Activated naive CD4-positive, alpha-beta T cell treated with anti-CD3 and anti-CD28 coated beads, Interleukin-2, amount 50 U/mL, for 24 hours (primary cell): Measurements from ENCODE around the gene ACTA2.
A peak's percentile ranks its signal among the peaks of the same experiment; 100 is the strongest.

Experiments used
- H3K27ac Mint-ChIP-seq: one replicate; pipeline ENCODE4 v1.8.0; 2021; ENCODE audit warnings: mild to moderate bottlenecking, mixed read lengths
- H3K27me3 Mint-ChIP-seq: one replicate; pipeline ENCODE4 v1.8.0; 2021; ENCODE audit warnings: mixed read lengths
- H3K36me3 Mint-ChIP-seq: one replicate; pipeline ENCODE4 v1.8.0; 2021; ENCODE audit warnings: mixed read lengths
- H3K4me1 Mint-ChIP-seq: one replicate; pipeline ENCODE4 v1.8.0; 2021; ENCODE audit warnings: mixed read lengths
- H3K4me3 Mint-ChIP-seq: one replicate; pipeline ENCODE4 v1.8.0; 2021; ENCODE audit warnings: mild to moderate bottlenecking, mixed read lengths
- H3K9me3 Mint-ChIP-seq: one replicate; pipeline ENCODE4 v1.8.0; 2021; ENCODE audit warnings: mixed read lengths

The ACTA2 gene

GRCh38 chr10:88926566-88927415, 25.8 kb downstream of the ACTA2 start:
- no peaks in the 10 kb centered on the region for H3K27me3 Mint-ChIP-seq
- H3K4me3 Mint-ChIP-seq = no peak overlapping the region
- H3K27ac Mint-ChIP-seq = no peak overlapping the region
- H3K4me1 Mint-ChIP-seq = peaks cover 12% of the 10 kb centered on the region
- H3K9me3 Mint-ChIP-seq = no peaks in the 10 kb centered on the region
- peaks cover 10% of the 10 kb centered on the region for H3K36me3 Mint-ChIP-seq

GRCh38 chr10:88923520-88923919, 29.1 kb downstream of the ACTA2 start:
- peaks cover 4% of the 10 kb centered on the region for H3K4me1 Mint-ChIP-seq
- H3K27ac Mint-ChIP-seq = no peak overlapping the region
- H3K27me3 Mint-ChIP-seq = no peaks in the 10 kb centered on the region
- peaks cover 8% of the 10 kb centered on the region for H3K36me3 Mint-ChIP-seq
- H3K4me3 Mint-ChIP-seq = no peak overlapping the region
- no peaks in the 10 kb centered on the region for H3K9me3 Mint-ChIP-seq

GRCh38 chr10:88922041-88922440, 30.5 kb downstream of the ACTA2 start:
- Mint-ChIP-seq H3K27ac (no peak overlapping the region), H3K9me3 (no peaks in the 10 kb centered on the region), H3K27me3 (no peaks in the 10 kb centered on the region), H3K4me1 (peaks cover 4% of the 10 kb centered on the region), H3K36me3 (peaks cover 6% of the 10 kb centered on the region), H3K4me3 (no peak overlapping the region)

- H3K27ac Mint-ChIP-seq = peak overlapping the region; percentile 15
- H3K4me3 Mint-ChIP-seq = no peak overlapping the region
- H3K36me3 Mint-ChIP-seq = peaks cover 6% of the 10 kb centered on the region
- H3K4me1 Mint-ChIP-seq = peaks cover 4% of the 10 kb centered on the region
- no peaks in the 10 kb centered on the region for H3K9me3 Mint-ChIP-seq
- H3K27me3 Mint-ChIP-seq = no peaks in the 10 kb centered on the region
These were observed 31.5 kb downstream of the ACTA2 start for GRCh38 chr10:88920986-88921593.

- H3K27me3 Mint-ChIP-seq = no peaks in the 10 kb centered on the region
- no peaks in the 10 kb centered on the region for H3K9me3 Mint-ChIP-seq
- H3K4me3 Mint-ChIP-seq = no peak overlapping the region
- peaks cover 6% of the 10 kb centered on the region for H3K36me3 Mint-ChIP-seq
- H3K4me1 Mint-ChIP-seq = peaks cover 4% of the 10 kb centered on the region
- H3K27ac Mint-ChIP-seq = no peak overlapping the region
These were observed 32.4 kb downstream of the ACTA2 start for GRCh38 chr10:88920198-88920597.

- no peaks in the 10 kb centered on the region for H3K27me3 Mint-ChIP-seq
- no peaks in the 10 kb centered on the region for H3K4me1 Mint-ChIP-seq
- peaks cover 3% of the 10 kb centered on the region for H3K36me3 Mint-ChIP-seq
- H3K4me3 Mint-ChIP-seq = no peak overlapping the region
- H3K9me3 Mint-ChIP-seq = no peaks in the 10 kb centered on the region
- no peak overlapping the region for H3K27ac Mint-ChIP-seq
These were observed 33.5 kb downstream of the ACTA2 start for GRCh38 chr10:88919041-88919440.

- H3K27ac Mint-ChIP-seq = no peak overlapping the region
- no peaks in the 10 kb centered on the region for H3K36me3 Mint-ChIP-seq
- no peaks in the 10 kb centered on the region for H3K4me1 Mint-ChIP-seq
- H3K9me3 Mint-ChIP-seq = no peaks in the 10 kb centered on the region
- no peaks in the 10 kb centered on the region for H3K27me3 Mint-ChIP-seq
- no peak overlapping the region for H3K4me3 Mint-ChIP-seq
These were observed 34.2 kb downstream of the ACTA2 start for GRCh38 chr10:88918191-88918905.

- H3K4me1 Mint-ChIP-seq = no peaks in the 10 kb centered on the region
These were observed 35.6 kb downstream of the ACTA2 start for GRCh38 chr10:88916986-88917385.

GRCh38 chr10:88916231-88916630, 36.3 kb downstream of the ACTA2 start:
- H3K27ac Mint-ChIP-seq = no peak overlapping the region
- H3K36me3 Mint-ChIP-seq = peaks cover 6% of the 10 kb centered on the region
- H3K4me1 Mint-ChIP-seq = no peaks in the 10 kb centered on the region
- no peak overlapping the region for H3K4me3 Mint-ChIP-seq
- H3K27me3 Mint-ChIP-seq = no peaks in the 10 kb centered on the region
- H3K9me3 Mint-ChIP-seq = no peaks in the 10 kb centered on the region

More at GRCh38 chr10:88916986-88917385, 35.6 kb downstream of the ACTA2 start:
- H3K9me3 Mint-ChIP-seq = no peaks in the 10 kb centered on the region
- H3K27me3 Mint-ChIP-seq = no peaks in the 10 kb centered on the region
- peaks cover 4% of the 10 kb centered on the region for H3K36me3 Mint-ChIP-seq
- H3K27ac Mint-ChIP-seq = no peak overlapping the region
- no peak overlapping the region for H3K4me3 Mint-ChIP-seq

- Mint-ChIP-seq H3K27ac (no peak overlapping the region), H3K4me3 (no peak overlapping the region), H3K36me3 (peaks cover 6% of the 10 kb centered on the region), H3K9me3 (no peaks in the 10 kb centered on the region), H3K27me3 (no peaks in the 10 kb centered on the region), H3K4me1 (no peaks in the 10 kb centered on the region)
These were observed 36.8 kb downstream of the ACTA2 start for GRCh38 chr10:88915781-88916180.

GRCh38 chr10:88913788-88914187, 38.8 kb downstream of the ACTA2 start:
- H3K9me3 Mint-ChIP-seq = no peaks in the 10 kb centered on the region
- H3K4me3 Mint-ChIP-seq = no peak overlapping the region
- H3K4me1 Mint-ChIP-seq = peaks cover 3% of the 10 kb centered on the region
- H3K27me3 Mint-ChIP-seq = no peaks in the 10 kb centered on the region
- peaks cover 8% of the 10 kb centered on the region for H3K36me3 Mint-ChIP-seq
- no peak overlapping the region for H3K27ac Mint-ChIP-seq

GRCh38 chr10:88913127-88913526, 39.4 kb downstream of the ACTA2 start:
- H3K36me3 Mint-ChIP-seq = peaks cover 9% of the 10 kb centered on the region
- H3K9me3 Mint-ChIP-seq = no peaks in the 10 kb centered on the region
- H3K4me3 Mint-ChIP-seq = no peak overlapping the region
- H3K4me1 Mint-ChIP-seq = peaks cover 10% of the 10 kb centered on the region
- no peaks in the 10 kb centered on the region for H3K27me3 Mint-ChIP-seq
- H3K27ac Mint-ChIP-seq = no peak overlapping the region

GRCh38 chr10:88911851-88912250, 40.7 kb downstream of the ACTA2 start:
- Mint-ChIP-seq H3K9me3 (no peaks in the 10 kb centered on the region), H3K27me3 (no peaks in the 10 kb centered on the region), H3K36me3 (peaks cover 11% of the 10 kb centered on the region)

GRCh38 chr10:88911116-88911515, 41.5 kb downstream of the ACTA2 start:
- peaks cover 21% of the 10 kb centered on the region for H3K4me1 Mint-ChIP-seq
- H3K27me3 Mint-ChIP-seq = no peaks in the 10 kb centered on the region
- no peaks in the 10 kb centered on the region for H3K9me3 Mint-ChIP-seq
- H3K36me3 Mint-ChIP-seq = peaks cover 12% of the 10 kb centered on the region
- H3K4me3 Mint-ChIP-seq = no peak overlapping the region
- no peak overlapping the region for H3K27ac Mint-ChIP-seq

More at GRCh38 chr10:88911851-88912250, 40.7 kb downstream of the ACTA2 start:
- Mint-ChIP-seq H3K27ac (no peak overlapping the region), H3K4me1 (peaks cover 19% of the 10 kb centered on the region), H3K4me3 (no peak overlapping the region)

- Mint-ChIP-seq H3K27ac (peak overlapping the region; percentile 73), H3K4me3 (peak overlapping the region; percentile 34), H3K36me3 (peaks cover 19% of the 10 kb centered on the region)
These were observed 44.4 kb downstream of the ACTA2 start for GRCh38 chr10:88908194-88908593.

GRCh38 chr10:88906921-88907320, 45.7 kb downstream of the ACTA2 start:
- Mint-ChIP-seq H3K27me3 (no peaks in the 10 kb centered on the region), H3K36me3 (peaks cover 17% of the 10 kb centered on the region), H3K9me3 (no peaks in the 10 kb centered on the region), H3K4me1 (peaks cover 30% of the 10 kb centered on the region), H3K4me3 (no peak overlapping the region), H3K27ac (peak overlapping the region; percentile 10)

More at GRCh38 chr10:88908194-88908593, 44.4 kb downstream of the ACTA2 start:
- Mint-ChIP-seq H3K27me3 (no peaks in the 10 kb centered on the region), H3K9me3 (no peaks in the 10 kb centered on the region), H3K4me1 (peaks cover 23% of the 10 kb centered on the region)
